GM12878 (cell line): ENCODE data around the gene CIAO2A. TPM values are rescaled to one million over a fixed set of nuclear protein-coding genes. Genes with fewer than 3 reads are reported as not detected.

Experiments
- BHLHE40 ChIP-seq, 2 experiments: fragments of 450-650 bp in 1 of 2; IDR thresholded peaks; 2 replicates each; pipeline ENCODE4 v1.6.1; 2011 to 2017; ENCODE audit warnings: low read depth in 2 of 2, borderline replicate concordance in 1 of 2, improper control_type of control experiment in 1 of 2, low read length in 1 of 2, mild to moderate bottlenecking in 1 of 2
- BMI1 ChIP-seq: fragments of 450-650 bp; IDR thresholded peaks from 2 replicates; pipeline ENCODE4 v1.6.1; 2016; ENCODE audit warnings: mild to moderate bottlenecking, moderate library complexity, borderline replicate concordance
- ESRRA ChIP-seq: IDR thresholded peaks from 2 replicates; pipeline ENCODE4 v1.6.1; 2012; ENCODE audit warnings: mild to moderate bottlenecking, low read length, improper control_type of control experiment
- IKZF1 ChIP-seq: fragments of 450-650 bp; conservative IDR thresholded peaks from 2 replicates; pipeline ENCODE4 v1.6.1; 2017; ENCODE audit warnings: antibody characterized with exemption, mild to moderate bottlenecking
- IRF5 ChIP-seq: fragments of 450-650 bp; IDR thresholded peaks from 2 replicates; pipeline ENCODE4 v1.6.1; 2017; ENCODE audit warnings: borderline replicate concordance
- MAX ChIP-seq: IDR thresholded peaks from 2 replicates; pipeline ENCODE4 v1.6.1; 2012; ENCODE audit warnings: low read depth, low read length, improper control_type of control experiment
- MEF2A ChIP-seq: IDR thresholded peaks from 2 replicates; pipeline ENCODE4 v1.6.1; 2011; ENCODE audit warnings: low read depth, mild to moderate bottlenecking, low read length, moderate library complexity; ENCODE audit not compliant: insufficient read depth
- MYC ChIP-seq: IDR thresholded peaks from 2 replicates; pipeline ENCODE4 v1.6.1; 2011; ENCODE audit warnings: mild to moderate bottlenecking, low read length, moderate library complexity, inconsistent platforms; ENCODE audit not compliant: insufficient read depth, insufficient replicate concordance, insufficient read length, severe bottlenecking
- NRF1 ChIP-seq: conservative IDR thresholded peaks from 2 replicates; pipeline ENCODE4 v1.6.1; 2011; ENCODE audit warnings: mild to moderate bottlenecking, low read depth, low read length, improper control_type of control experiment
- PAX8 ChIP-seq: fragments of 450-650 bp; IDR thresholded peaks from 2 replicates; pipeline ENCODE4 v1.6.1; 2017; ENCODE audit warnings: mild to moderate bottlenecking, moderate library complexity
- PRDM15 ChIP-seq: fragments of 450-650 bp; formaldehyde crosslinking; IDR thresholded peaks from 2 replicates; pipeline ENCODE4 v1.4.0; 2020; ENCODE audit warnings: mild to moderate bottlenecking, moderate library complexity
- RAD51 ChIP-seq: fragments of 450-650 bp; IDR thresholded peaks from 2 replicates; pipeline ENCODE4 v1.6.1; 2016; ENCODE audit warnings: moderate library complexity, mild to moderate bottlenecking, inconsistent platforms
- SMC3 ChIP-seq: IDR thresholded peaks from 2 replicates; pipeline ENCODE4 v1.6.1; 2011; ENCODE audit warnings: low read length, improper control_type of control experiment, borderline replicate concordance
- USF2 ChIP-seq: IDR thresholded peaks from 2 replicates; pipeline ENCODE4 v1.6.1; 2011; ENCODE audit warnings: low read depth, low read length, improper control_type of control experiment, borderline replicate concordance
- WRNIP1 ChIP-seq: IDR thresholded peaks from 2 replicates; pipeline ENCODE4 v1.6.1; 2011; ENCODE audit warnings: low read depth, low read length, improper control_type of control experiment, borderline replicate concordance
- ZBED1 ChIP-seq: IDR thresholded peaks from 2 replicates; pipeline ENCODE4 v1.6.1; 2016; ENCODE audit warnings: borderline replicate concordance
- ZBTB11 ChIP-seq: fragments of 450-650 bp; formaldehyde crosslinking; IDR thresholded peaks from 2 replicates; pipeline ENCODE4 v1.5.0; 2022; ENCODE audit warnings: mild to moderate bottlenecking, missing genetic modification characterization
- polyA plus RNA-seq, 11 experiments: library from polyadenylated mRNA; depleted of rRNA in 4 of 11; unstranded in 6 of 11; stranded (reverse) in 5 of 11; fragments of >200 nt; fragmentation: Nextera tagmentation in 4 of 11; fragmentation: Illumina TruSeq in 1 of 11; extraction: Ambion mirVana in 4 of 11; extraction: Trizol in 1 of 11; gene quantifications; 1 replicate in 1 of 11; 2 replicates in 10 of 11; pipeline versions ENCODE4 v1.2.1 to v1.2.3, GENCODE V29; 2011 to 2016; ENCODE audit warnings: inconsistent platforms in 2 of 11, missing spikeins in 2 of 11, low read depth in 1 of 11
- total RNA-seq, 4 experiments: library from RNA; depleted of rRNA in 3 of 4; stranded (reverse); fragments of >200 nt in 3 of 4; fragmentation: Illumina TruSeq in 1 of 4; extraction: Trizol in 1 of 4; gene quantifications; 2 replicates each; pipeline versions ENCODE4 v1.2.1 to v1.2.3, GENCODE V29; 2013 to 2021

Gene CIAO2A
- total and polyA plus RNA-seq, 10 of the 15 experiments (the other 5 are each of a cell fraction or from before 2014, with no cell fraction given) = 94.5 to 400 (median 204) TPM

- TF ChIP-seq USF2 (no peak; the same call in 1 of the 2 replicates), ZBTB11 (CRISPR knock-in tag) (no peak), IRF5 (no peak), ESRRA (no peak), SMC3 (no peak), PAX8 (no peak), RAD51 (peak; percentile 18; the same call in 1 of the 2 replicates), ZBED1 (peak; percentile 36; the same call in 1 of the 2 replicates), BHLHE40 (IDR thresholded peaks at IDR 0.05; ENCODE audit: borderline replicate concordance in 1 of 2, low read depth in 2 of 2, low read length in 1 of 2) (peak; percentile 32 to 42; a peak in 1 of 4 replicates), MYC (no peak), IKZF1 (peak; percentile 87), MAX (peak; percentile 52; the same call in 1 of the 2 replicates), NRF1 (peak; percentile 56), MEF2A (0 out of 2 replicates have a peak, but pooled peaks have one; percentile 51), BMI1 (no peak), PRDM15 (CRISPR knock-in tag) (no peak), WRNIP1 (no peak; the same call in 1 of the 2 replicates)
Observed at GRCh38 chr15:64095795-64096667, 2.4 kb upstream of the CIAO2A start, which contains the start of gene SNX1 (continued).
